Activated naive CD8-positive, alpha-beta T cell treated with anti-CD3 and anti-CD28 coated beads, Interleukin-2, amount 50 U/mL, for 24 hours (primary cell): ENCODE data around the gene CKS1B.

Source experiments
- ATAC-seq: fragments of 150-1000 bp; cut with Tn5 transposase; one replicate; pipeline ENCODE4 v1.10.0; 2021
- DNase-seq: peaks from one replicate; pipeline ENCODE4 v3.0.0; 2021
- H3K27ac Mint-ChIP-seq: one replicate; pipeline ENCODE4 v1.8.0; 2021; ENCODE audit warnings: mild to moderate bottlenecking, mixed read lengths
- H3K27me3 Mint-ChIP-seq: one replicate; pipeline ENCODE4 v1.8.0; 2021; ENCODE audit warnings: mixed read lengths
- H3K36me3 Mint-ChIP-seq: one replicate; pipeline ENCODE4 v1.8.0; 2021; ENCODE audit warnings: low read depth, mixed read lengths
- H3K4me1 Mint-ChIP-seq: one replicate; pipeline ENCODE4 v1.8.0; 2021; ENCODE audit warnings: mixed read lengths
- H3K4me3 Mint-ChIP-seq: one replicate; pipeline ENCODE4 v1.8.0; 2021; ENCODE audit warnings: mild to moderate bottlenecking, moderate library complexity, mixed read lengths
- H3K9me3 Mint-ChIP-seq: one replicate; pipeline ENCODE4 v1.8.0; 2021; ENCODE audit warnings: mixed read lengths

The CKS1B gene

DNA sequence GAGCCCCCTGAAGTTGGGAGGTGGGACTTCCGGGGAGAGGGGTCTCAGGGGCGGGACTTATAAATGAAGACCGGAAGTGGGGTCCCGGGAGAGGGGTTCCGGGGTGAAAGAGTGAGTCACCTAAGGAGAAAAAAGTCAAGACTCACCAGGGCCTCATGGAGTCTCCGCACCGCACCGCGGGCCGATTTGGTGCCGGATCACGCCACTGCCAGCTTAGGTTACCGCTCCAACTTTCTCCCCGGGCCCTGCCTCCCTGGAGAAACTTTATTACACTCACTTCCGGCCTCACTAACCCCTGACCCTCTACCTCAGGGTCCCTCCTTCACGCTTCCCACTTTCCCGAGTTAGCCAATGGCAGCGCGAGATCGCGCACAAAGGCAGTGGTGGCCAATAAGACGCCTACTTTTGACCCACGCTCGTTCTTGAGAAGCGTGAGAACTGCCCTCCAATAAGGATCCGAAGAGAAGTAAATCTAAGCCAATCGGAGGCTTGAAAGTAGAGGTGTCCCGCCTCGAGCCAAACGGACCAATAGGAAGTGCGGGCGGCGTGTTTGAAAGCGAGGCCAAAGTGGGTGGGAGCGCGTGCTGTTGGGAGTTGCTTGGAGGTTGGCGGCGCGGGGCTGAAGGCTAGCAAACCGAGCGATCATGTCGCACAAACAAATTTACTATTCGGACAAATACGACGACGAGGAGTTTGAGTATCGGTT lies at the start of gene CKS1B:
Gene CKS1B, plus strand, starts transcription at position 580 of the 706 bp plus-strand sequence. Its CDS starts 65 bp downstream, at position 645.
- H3K27me3 Mint-ChIP-seq = no peaks in the 10 kb centered on the region
- H3K27ac Mint-ChIP-seq = no peak within 1 kb of the TSS
- ATAC-seq = peak; percentile 86
- peaks cover 21% of the 10 kb centered on the region for H3K36me3 Mint-ChIP-seq
- H3K4me1 Mint-ChIP-seq = peaks cover 36% of the 10 kb centered on the region
- DNase-seq = peak; percentile 92
- H3K9me3 Mint-ChIP-seq = no peaks in the 10 kb centered on the region
- no peak within 1 kb of the TSS for H3K4me3 Mint-ChIP-seq

DNA sequence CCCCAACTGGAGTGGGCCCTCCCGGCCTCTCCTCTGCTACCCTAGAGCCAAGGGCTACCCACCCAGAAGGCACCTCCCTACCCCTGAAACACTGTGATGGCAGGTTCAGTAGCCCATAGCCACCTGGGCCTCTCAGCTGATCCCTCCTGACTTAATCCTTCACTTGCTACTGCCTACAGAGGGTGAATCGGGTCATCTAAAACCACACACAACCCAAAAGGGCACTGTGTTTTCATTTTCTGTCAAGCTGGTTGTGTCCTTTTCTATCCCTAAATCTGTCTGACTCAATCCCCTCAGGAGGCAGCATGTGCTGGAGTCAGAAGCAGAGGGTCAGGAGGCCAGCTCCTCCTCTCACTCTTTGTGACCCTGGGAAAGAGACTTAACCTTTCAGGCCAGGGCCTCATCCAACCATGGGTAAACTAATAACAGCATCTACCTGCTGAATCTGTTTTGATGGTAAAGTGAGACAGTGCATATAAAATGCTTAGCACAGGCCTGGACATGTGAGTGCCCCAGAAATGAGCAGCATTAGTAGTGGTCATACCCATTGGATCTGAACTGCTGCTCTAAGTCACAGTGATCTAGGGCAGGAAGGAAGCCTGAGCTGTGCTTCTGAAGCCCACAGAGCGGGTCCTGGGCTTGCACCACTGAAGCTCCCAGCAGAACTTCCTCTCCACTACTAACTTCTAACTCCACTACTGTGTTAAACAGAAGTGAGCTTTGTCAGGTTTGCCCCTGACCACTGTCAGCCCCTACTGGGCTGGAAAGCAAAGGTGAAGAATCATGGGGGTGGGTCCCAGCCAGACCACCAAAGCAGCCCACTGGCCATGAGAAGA lies 48.9 kb upstream of the CKS1B start:
- no peak for DNase-seq
- H3K4me3 Mint-ChIP-seq = no peak overlapping the region
- H3K27ac Mint-ChIP-seq = no peak overlapping the region

DNA sequence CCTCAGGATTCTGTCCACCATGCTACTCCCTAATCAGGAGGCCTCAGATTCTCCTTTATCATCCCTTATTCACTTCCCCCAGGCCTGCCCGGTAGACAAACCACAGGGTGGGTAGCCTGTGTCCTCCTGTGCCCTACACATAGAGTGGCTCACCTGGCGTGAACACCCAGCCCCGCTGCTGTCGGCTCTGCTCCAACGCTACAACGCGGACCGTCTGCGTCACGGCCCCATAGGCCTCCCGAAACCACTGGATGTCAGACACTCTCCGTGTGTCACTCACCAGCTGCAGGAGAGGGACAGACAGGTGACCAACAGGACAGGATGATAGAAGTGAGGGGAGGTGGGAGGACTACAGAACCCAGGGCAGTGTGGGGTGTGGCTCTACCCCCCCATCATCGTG lies 48.3 kb upstream of the CKS1B start:
- H3K36me3 Mint-ChIP-seq = peaks cover 17% of the 10 kb centered on the region
- H3K4me3 Mint-ChIP-seq = no peak overlapping the region
- ATAC-seq (no peak), DNase-seq (no peak)
- H3K9me3 Mint-ChIP-seq = no peaks in the 10 kb centered on the region
- no peak overlapping the region for H3K27ac Mint-ChIP-seq
- H3K4me1 Mint-ChIP-seq = peaks cover 2% of the 10 kb centered on the region
- H3K27me3 Mint-ChIP-seq = no peaks in the 10 kb centered on the region

More for the DNA sequence above, 48.9 kb upstream of the CKS1B start:
- H3K4me1 Mint-ChIP-seq = peaks cover 2% of the 10 kb centered on the region
- ATAC-seq = peak; percentile 55
- peaks cover 17% of the 10 kb centered on the region for H3K36me3 Mint-ChIP-seq
- no peaks in the 10 kb centered on the region for H3K9me3 Mint-ChIP-seq
- no peaks in the 10 kb centered on the region for H3K27me3 Mint-ChIP-seq

DNA sequence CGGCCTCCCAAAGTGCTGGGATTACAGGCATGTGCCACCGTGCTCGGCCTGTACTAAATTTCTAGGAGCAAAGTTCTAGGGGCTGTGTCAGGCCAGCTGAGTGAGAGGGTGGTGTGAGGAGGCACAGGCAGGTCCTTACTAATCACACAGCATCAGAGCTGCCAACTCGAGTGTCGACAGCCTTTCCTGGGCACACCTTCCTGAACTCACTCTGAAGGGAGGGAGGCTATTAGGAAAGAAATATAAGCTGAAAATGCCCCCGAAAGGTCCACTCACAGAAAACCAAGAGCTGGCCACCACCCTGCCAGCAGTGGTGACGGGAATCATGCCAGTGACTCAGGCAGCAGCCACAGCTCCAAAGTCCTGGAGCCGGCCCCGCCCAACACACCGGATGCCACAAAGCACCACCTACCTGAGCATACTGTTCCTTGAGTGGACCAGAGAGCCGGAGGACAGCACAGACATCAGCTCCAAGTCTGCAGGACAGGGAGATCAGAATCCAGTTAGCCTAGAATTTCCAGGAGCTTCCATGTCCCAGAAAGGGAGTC lies 42.5 kb upstream of the CKS1B start:
- Mint-ChIP-seq H3K9me3 (no peaks in the 10 kb centered on the region), H3K4me1 (peaks cover 26% of the 10 kb centered on the region), H3K27ac (no peak overlapping the region), H3K27me3 (no peaks in the 10 kb centered on the region), H3K4me3 (no peak overlapping the region), H3K36me3 (peaks cover 12% of the 10 kb centered on the region)
- ATAC-seq = no peak
- no peak for DNase-seq

DNA sequence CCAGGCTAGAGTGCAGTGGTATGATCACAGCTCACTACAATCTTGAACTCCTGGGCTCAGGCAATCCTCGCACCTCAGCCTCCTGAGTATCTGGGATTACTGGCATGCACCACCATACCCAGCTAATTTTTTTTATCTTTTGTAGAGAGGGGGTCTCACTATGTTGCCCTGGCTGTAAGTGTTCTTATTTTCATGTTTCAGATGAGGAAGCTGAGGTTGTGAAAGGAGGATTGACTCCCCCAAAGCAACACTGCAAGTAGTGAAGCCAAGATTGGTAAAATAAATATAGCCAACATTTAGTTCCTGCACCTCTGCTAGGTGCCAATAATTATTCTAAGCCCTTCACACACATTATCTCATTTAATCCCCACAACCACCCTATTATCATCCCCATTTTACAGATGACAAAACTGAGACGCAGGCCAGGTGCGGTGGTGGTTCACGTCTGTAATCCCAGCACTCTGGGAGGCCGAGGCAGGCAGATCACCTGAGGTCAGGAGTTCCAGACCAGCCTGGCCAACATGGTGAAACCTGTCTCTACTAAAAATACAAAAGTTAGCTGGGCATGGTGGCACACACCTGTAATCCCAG lies 40.0 kb upstream of the CKS1B start:
- no peak overlapping the region for H3K27ac Mint-ChIP-seq
- DNase-seq (no peak), ATAC-seq (no peak)
- H3K4me3 Mint-ChIP-seq = no peak overlapping the region
- peaks cover 5% of the 10 kb centered on the region for H3K36me3 Mint-ChIP-seq
- no peaks in the 10 kb centered on the region for H3K27me3 Mint-ChIP-seq
- no peaks in the 10 kb centered on the region for H3K9me3 Mint-ChIP-seq
- H3K4me1 Mint-ChIP-seq = peaks cover 48% of the 10 kb centered on the region

DNA sequence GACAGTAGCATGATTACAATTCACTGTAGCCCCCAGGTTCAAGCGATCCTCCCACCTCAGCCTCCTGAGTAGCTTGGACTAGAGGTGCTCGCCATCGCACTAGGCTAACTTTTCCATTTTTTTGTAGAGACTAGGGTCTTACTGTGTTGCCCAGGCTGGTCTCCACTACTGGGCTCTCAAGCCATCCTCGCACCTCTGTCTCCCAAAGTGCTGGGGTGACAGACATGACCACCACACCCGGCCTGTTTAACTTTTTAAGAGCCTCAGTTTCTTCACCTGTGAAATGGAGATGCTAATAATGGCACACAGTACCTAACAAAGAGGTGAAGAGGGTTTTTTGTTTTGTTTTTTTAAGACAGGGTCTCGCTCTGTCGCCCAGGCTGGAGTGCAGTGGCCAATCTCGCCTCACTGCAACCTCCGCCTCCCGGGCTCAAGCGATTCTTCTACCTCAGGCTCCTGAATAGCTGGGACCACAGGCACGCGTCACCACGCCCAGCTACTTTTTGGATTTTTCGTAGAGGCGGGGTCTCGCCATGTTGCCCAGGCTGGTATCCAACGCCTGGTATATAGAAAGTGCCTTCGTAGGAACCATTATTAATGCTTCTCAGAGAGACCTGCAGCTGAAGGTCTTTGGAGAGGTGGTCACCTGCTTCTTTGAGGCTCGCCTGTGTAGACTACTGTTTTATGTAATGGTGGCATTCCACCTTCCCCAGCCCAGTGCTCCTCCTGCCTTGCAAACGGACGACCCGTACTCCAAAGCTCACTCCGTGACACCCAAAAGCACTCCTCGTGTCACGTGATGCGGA lies 38.5 kb upstream of the CKS1B start:
- H3K9me3 Mint-ChIP-seq = no peaks in the 10 kb centered on the region
- H3K4me3 Mint-ChIP-seq = peak overlapping the region; percentile 97
- DNase-seq = no peak
- peak overlapping the region; percentile 100 for H3K27ac Mint-ChIP-seq
- no peak for ATAC-seq
- H3K36me3 Mint-ChIP-seq = peaks cover 3% of the 10 kb centered on the region
- peaks cover 59% of the 10 kb centered on the region for H3K4me1 Mint-ChIP-seq
- no peaks in the 10 kb centered on the region for H3K27me3 Mint-ChIP-seq

DNA sequence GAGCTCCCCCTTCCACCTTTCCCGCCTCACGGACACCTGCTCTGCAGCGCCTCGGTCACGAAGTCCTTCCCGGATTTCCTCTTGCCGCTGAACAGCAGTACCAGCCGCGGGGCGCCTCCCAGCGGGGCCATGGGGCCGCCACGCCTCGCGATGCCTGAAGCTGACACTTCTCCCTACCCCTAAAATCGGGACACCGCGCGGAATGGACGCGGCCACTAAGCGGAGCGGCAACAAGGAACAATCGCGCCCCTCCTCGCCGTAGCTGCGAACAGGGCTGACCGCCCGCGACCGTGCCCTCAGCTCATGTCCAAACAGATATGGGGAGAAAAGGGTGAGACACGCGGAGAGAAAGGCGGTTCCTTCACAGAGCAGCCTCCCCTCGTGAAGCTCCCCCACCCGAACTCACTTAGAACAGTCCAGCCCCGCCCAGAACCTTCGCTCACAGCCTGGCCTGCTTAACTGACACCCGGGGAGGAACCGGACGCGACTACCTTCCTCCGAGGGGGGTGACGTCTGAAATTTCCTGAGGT lies 37.9 kb upstream of the CKS1B start, which contains the start of gene PMVK:
Gene PMVK, minus strand, starts transcription at position 165 of the 530 bp plus-strand sequence. Its CDS starts 34 bp downstream, at position 131.
- H3K27ac Mint-ChIP-seq = peak within 1 kb of the TSS; percentile 100
- H3K4me1 Mint-ChIP-seq = peaks cover 66% of the 10 kb centered on the region
- peak within 1 kb of the TSS; percentile 97 for H3K4me3 Mint-ChIP-seq
- peaks cover 3% of the 10 kb centered on the region for H3K36me3 Mint-ChIP-seq
- peak; percentile 82 for ATAC-seq
- DNase-seq = peak; percentile 95
- no peaks in the 10 kb centered on the region for H3K9me3 Mint-ChIP-seq
- H3K27me3 Mint-ChIP-seq = no peaks in the 10 kb centered on the region

DNA sequence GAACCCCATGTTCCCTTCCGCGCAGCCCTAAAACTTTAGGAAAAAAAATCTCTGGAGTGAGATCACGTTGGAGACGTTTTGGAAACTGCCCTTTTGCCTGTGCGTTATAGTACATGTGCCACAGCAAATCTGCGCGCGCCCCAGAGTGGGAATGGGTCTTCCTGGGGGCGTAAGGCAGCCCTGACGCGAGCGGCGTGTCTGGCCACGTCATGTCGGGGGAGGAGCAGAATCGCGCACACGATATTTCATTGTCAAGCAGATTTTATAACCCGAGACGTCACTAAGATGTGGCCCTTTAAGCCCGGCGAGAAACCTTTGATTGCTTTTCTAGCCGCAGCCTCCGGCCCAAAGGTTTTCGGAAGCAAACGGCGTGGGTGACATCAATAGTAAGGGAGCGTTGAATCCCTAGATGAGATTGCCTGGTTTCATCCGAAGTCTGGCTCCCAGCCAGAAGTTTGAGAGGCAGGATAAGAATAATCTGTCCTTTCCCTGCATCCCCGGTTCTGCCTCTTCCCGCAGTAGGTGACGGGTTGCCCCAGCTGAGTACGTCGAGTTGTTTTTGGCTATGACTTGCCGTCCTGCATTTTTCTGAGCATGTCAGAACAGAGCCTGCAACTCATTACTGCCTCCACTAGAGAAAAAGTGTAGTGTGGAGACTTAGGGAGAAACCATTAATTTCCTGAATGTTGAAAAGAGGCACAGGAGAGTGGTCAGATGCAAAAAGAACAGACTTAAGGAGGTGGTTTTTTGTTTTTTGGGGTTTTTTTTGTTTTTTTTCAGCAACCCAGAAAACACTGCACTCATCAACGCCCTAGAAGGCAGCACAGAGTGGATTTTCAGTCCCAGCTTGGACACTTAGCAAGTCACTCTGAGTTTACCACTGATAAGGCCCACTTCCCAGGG lies 37.1 kb upstream of the CKS1B start:
- peaks cover 3% of the 10 kb centered on the region for H3K36me3 Mint-ChIP-seq

DNA sequence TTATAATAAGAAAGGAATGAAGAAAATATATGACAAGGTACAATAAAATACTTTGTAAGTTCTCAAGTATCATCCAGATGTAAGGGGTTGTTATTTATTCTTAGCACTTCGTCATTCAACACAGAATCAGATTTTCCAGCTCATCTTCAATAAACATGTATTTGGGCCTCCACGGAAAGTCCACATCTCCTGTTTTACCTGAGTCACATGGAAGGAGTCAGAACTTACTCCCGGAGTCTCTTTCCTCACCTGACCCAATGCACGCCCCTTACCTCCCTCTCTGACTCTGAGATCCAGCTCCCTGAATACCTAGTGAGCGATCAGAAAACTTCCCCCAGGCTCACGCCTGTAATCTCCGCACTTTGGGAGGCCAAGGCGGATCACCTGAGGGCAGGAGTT lies 36.5 kb upstream of the CKS1B start:
- peaks cover 3% of the 10 kb centered on the region for H3K36me3 Mint-ChIP-seq
- peak overlapping the region; percentile 97 for H3K4me3 Mint-ChIP-seq
- DNase-seq = no peak

More for the DNA sequence above, 37.1 kb upstream of the CKS1B start:
- H3K4me1 Mint-ChIP-seq = peaks cover 73% of the 10 kb centered on the region
- H3K27ac Mint-ChIP-seq = peak overlapping the region; percentile 100
- DNase-seq (peak; percentile 90), ATAC-seq (peak; percentile 79)
- H3K4me3 Mint-ChIP-seq = peak overlapping the region; percentile 97
- no peaks in the 10 kb centered on the region for H3K27me3 Mint-ChIP-seq
- no peaks in the 10 kb centered on the region for H3K9me3 Mint-ChIP-seq

DNA sequence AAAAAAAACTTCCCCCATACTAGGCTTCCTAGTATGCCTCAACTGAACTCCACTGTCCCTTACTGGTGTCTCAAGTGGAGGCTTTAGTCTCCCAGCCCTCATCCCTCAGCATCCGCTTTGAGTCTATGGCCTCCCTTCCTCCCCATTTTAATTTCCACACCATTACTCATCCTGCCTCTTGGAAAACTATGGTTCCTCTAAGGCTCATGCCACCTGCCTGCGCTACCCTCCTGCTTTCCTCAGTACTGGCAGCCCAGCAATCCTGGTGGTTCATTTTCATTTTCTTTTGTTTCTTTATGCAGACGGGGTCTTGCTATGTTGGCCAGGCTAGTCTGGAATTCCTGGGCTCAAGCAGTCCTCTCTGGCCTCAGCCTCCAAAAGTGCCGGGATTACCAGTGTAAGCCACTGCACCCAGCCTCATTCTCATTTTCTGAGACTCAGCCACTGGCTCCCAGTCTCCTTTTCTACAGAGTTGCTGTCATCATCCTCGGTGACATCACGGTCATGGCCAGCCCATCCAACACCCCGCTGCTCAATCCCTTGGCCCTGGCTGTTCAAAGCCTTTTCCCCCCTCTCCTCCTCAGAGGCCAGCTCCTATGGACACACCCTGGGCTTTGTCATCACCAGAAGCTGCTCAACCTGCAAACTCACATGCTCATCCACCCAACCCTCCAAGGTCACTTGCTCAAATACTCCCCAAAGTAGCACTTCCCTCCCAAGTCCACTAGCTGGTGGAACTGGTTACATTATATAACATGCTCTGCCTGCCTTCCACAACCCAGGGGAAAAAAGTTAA lies 35.7 kb upstream of the CKS1B start:
- ATAC-seq (no peak), DNase-seq (no peak)
- peak overlapping the region; percentile 44 for H3K4me3 Mint-ChIP-seq
- H3K36me3 Mint-ChIP-seq = peaks cover 3% of the 10 kb centered on the region
- H3K9me3 Mint-ChIP-seq = no peaks in the 10 kb centered on the region
- no peaks in the 10 kb centered on the region for H3K27me3 Mint-ChIP-seq
- peaks cover 88% of the 10 kb centered on the region for H3K4me1 Mint-ChIP-seq
- H3K27ac Mint-ChIP-seq = peak overlapping the region; percentile 32

More for the DNA sequence above, 36.5 kb upstream of the CKS1B start:
- Mint-ChIP-seq H3K27ac (peak overlapping the region; percentile 100), H3K27me3 (no peaks in the 10 kb centered on the region), H3K9me3 (no peaks in the 10 kb centered on the region), H3K4me1 (peaks cover 80% of the 10 kb centered on the region)
- no peak for ATAC-seq

DNA sequence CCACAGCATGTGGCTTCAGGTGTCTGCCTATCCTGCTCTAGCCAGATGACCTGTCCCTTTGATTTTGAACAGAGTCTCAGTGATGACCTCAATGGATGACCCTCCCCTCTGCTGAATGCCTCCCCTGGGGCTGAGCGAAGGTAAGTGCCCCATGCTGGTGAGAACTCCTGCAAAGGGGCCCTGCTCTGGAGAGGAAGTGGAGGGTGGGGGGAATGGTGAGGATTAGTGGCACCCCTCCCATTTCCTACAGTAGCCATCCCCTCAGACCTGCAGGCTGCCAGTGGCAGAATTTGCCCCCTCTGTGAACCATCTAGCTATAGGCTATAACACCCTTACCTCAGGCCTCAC lies 34.3 kb upstream of the CKS1B start:
- Mint-ChIP-seq H3K36me3 (peaks cover 2% of the 10 kb centered on the region), H3K4me3 (no peak overlapping the region), H3K27ac (no peak overlapping the region), H3K27me3 (no peaks in the 10 kb centered on the region), H3K9me3 (no peaks in the 10 kb centered on the region), H3K4me1 (peaks cover 84% of the 10 kb centered on the region)
- ATAC-seq (no peak), DNase-seq (no peak)

DNA sequence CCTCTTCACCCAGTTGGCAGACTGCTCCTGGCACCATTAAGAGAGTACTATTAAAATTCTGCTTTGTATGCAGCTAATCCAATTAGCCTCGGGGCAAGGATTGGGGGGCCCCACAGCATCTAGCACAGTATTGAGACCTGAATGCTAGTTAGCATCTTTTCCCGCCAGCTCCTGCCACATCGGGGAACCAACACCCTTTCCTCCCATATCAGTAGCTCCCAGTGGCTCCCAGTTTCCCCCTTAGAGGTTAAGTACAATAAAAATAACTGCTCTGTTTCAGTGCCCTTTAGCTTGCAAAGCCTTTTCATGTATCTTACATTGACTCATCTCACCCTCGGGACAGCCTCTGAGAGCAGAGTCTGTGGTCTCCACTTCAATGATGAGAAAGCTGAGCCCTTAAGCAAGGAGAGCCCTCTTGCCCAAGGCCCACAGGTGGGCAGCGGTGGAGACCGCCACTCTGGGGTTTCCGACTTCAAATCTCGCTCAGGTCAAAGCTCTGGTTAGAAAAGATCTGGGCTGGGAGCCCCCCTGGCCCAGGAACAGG lies 33.8 kb upstream of the CKS1B start:
- Mint-ChIP-seq H3K36me3 (peaks cover 2% of the 10 kb centered on the region), H3K27ac (peak overlapping the region; percentile 63), H3K4me3 (peak overlapping the region; percentile 3), H3K27me3 (no peaks in the 10 kb centered on the region), H3K4me1 (peaks cover 79% of the 10 kb centered on the region), H3K9me3 (no peaks in the 10 kb centered on the region)
- DNase-seq (no peak), ATAC-seq (peak; percentile 45)
